ENCODE measurements around the gene FAAP20. TPM values are rescaled to one million over a fixed set of nuclear protein-coding genes. Genes with fewer than 3 reads are reported as not detected.
A peak's percentile ranks its signal among the peaks of the same experiment; 100 is the strongest.

FAAP20 gene
- total RNA-seq, 1 experiment from 2014 or later: 114 TPM

DNA sequence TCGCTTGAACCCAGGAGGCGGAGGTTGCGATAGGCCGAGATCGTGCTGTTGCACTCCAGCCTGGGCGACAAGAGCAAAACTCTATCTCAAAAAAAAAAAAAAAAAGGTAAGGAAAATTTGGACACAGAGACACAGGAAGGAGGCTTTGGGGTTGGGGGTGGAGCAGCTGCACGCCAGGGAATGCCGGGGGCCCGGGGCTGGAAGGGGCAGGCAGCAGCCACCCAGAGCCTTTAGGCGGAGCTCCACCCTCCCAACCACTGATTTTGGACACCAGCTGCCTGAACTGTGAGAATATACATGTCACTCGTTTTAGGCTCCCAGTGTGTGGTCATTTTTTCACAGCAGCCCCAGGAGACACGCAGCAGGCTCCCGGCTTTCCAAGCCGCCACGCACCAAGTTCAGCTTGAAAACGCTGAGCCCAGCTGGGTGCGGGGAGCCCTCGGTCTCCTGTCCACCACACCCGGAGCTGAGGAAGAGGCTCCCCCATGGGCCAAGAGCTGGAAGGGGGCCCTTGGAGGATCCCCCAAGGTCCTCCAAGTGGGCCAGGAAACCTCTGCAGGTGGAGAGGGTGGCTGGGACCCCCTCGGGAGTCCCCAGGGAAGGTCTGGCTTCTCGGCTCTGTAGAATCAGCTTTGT is 5.9 kb upstream of the FAAP20 start:
- H3K4me3 ChIP-seq (ENCODE audit: low read length): peak overlapping the region; percentile 75; the same call in 1 of the 2 replicates
- intact Hi-C loops (cut with micrococcal nuclease): no loop called here
- no peaks in the 10 kb centered on the region for H3K36me3 ChIP-seq (ENCODE audit: low read depth, low read length)
- H2AFZ ChIP-seq (ENCODE audit: low read length): no peak overlapping the region
- peak overlapping the region; percentile 89 for H3K4me2 ChIP-seq (ENCODE audit: low read length)
- ChIA-PET CTCF (interaction anchor here (1.1 to 1.4 kb wide), 2 partner anchors 8 to 181 kb away, joined by 5 to 27 read pairs; no protein-coding TSS in a partner anchor), POLR2A (ENCODE audit: unreplicated experiment) (interaction anchor here (0.6 to 0.7 kb wide), 2 partner anchors 27 to 191 kb away, joined by 3 to 7 read pairs; partner anchors contain the start of gene MORN1)
- no peak overlapping the region for H3K27ac ChIP-seq (ENCODE audit: low read length)
- H3F3A ChIP-seq (ENCODE audit: low read length, unreplicated experiment): no peaks in the 10 kb centered on the region
- H3K4me1 ChIP-seq (ENCODE audit: insufficient read depth, low read length): peaks cover 32% of the 10 kb centered on the region
- H3K9me3 ChIP-seq (ENCODE audit: low read length): no peaks in the 10 kb centered on the region
- no TSS peak for BruUV-seq (replicated peaks)
- ATAC-seq: no peak
- no peak for DNase-seq
- no peaks in the 10 kb centered on the region for H3K9me2 ChIP-seq (replicated peaks; ENCODE audit: low read length)
- H3K9ac ChIP-seq (ENCODE audit: low read length): no peak overlapping the region
- TF ChIP-seq EZH2phosphoT487 (IDR thresholded peaks at IDR 0.05; ENCODE audit: borderline replicate concordance, low read length) (no peak), CTCF (conservative IDR thresholded peaks at IDR 0.05; ENCODE audit: low read depth, low read length) (no peak), EZH2 (IDR thresholded peaks at IDR 0.05; ENCODE audit: low read length, unreplicated experiment) (no peak)
- H3K79me2 ChIP-seq (ENCODE audit: low read length): peaks cover 13% of the 10 kb centered on the region
- H3K27me3 ChIP-seq (ENCODE audit: low read length): no peaks in the 10 kb centered on the region
- no peaks in the 10 kb centered on the region for H4K20me1 ChIP-seq (ENCODE audit: low read length)

GRCh38 chr1:2199042-2199810 is 4.7 kb upstream of the FAAP20 start:
- H4K20me1 ChIP-seq (ENCODE audit: low read length): no peaks in the 10 kb centered on the region
- H3K9me2 ChIP-seq (replicated peaks; ENCODE audit: low read length): no peaks in the 10 kb centered on the region
- BruUV-seq (replicated peaks): no TSS peak
- H3K36me3 ChIP-seq (ENCODE audit: low read depth, low read length): no peaks in the 10 kb centered on the region
- H3K27me3 ChIP-seq (ENCODE audit: low read length): no peaks in the 10 kb centered on the region
- 0 out of 2 replicates have a peak, but pooled peaks have one; percentile 25 for TF ChIP-seq CTCF (conservative IDR thresholded peaks at IDR 0.05; ENCODE audit: low read depth, low read length)
- TF ChIP-seq EZH2phosphoT487 (IDR thresholded peaks at IDR 0.05; ENCODE audit: borderline replicate concordance, low read length): no peak
- no peak for TF ChIP-seq EZH2 (IDR thresholded peaks at IDR 0.05; ENCODE audit: low read length, unreplicated experiment)
- peaks cover 28% of the 10 kb centered on the region for H3K4me1 ChIP-seq (ENCODE audit: insufficient read depth, low read length)
- ChIA-PET CTCF (interaction anchor here (0.6 to 1.4 kb wide), 7 partner anchors 9 to 192 kb away, joined by 3 to 27 read pairs (median 5); partner anchors contain the start of genes MORN1 and RER1), POLR2A (ENCODE audit: unreplicated experiment) (interaction anchor here (0.5 to 1.2 kb wide), 14 partner anchors 9 to 387 kb away, joined by 3 to 34 read pairs (median 6); partner anchors contain the start of genes MORN1, PANK4, RER1 and SKI)
- ATAC-seq: peak; percentile 85
- peak overlapping the region; percentile 75 for H3K4me3 ChIP-seq (ENCODE audit: low read length)
- H3K79me2 ChIP-seq (ENCODE audit: low read length): peaks cover 13% of the 10 kb centered on the region
- no peaks in the 10 kb centered on the region for H3K9me3 ChIP-seq (ENCODE audit: low read length)
- H3K27ac ChIP-seq (ENCODE audit: low read length): peak overlapping the region; percentile 67
- peak; percentile 96 for DNase-seq
- H3F3A ChIP-seq (ENCODE audit: low read length, unreplicated experiment): no peaks in the 10 kb centered on the region
- intact Hi-C loops (cut with micrococcal nuclease): loop anchor here (1.0 to 5.0 kb wide), 2 partner anchors 33 to 136 kb away; no protein-coding TSS in a partner anchor
- peak overlapping the region; percentile 89 for H3K4me2 ChIP-seq (ENCODE audit: low read length)
- H2AFZ ChIP-seq (ENCODE audit: low read length): peak overlapping the region; percentile 88
- peak overlapping the region; percentile 67 for H3K9ac ChIP-seq (ENCODE audit: low read length)

Measured in PC-3 (cell line).